Astrocyte of the cerebellum (primary cell): ENCODE results near the gene MRPL51.
A peak's percentile ranks its signal among the peaks of the same experiment; 100 is the strongest.
"Not testable (repeated sequence)": the region's sequence is repeated elsewhere in the genome, so short reads cannot be mapped to it uniquely, and the experiment has no call there.

ENCODE experiments used
- DNase-seq: peaks from one replicate; pipeline ENCODE4 v3.0.0-alpha.2; 2011; ENCODE audit warnings: low read depth
- H3K4me3 ChIP-seq: 2 replicates; pipeline ENCODE4 v1.5.1; 2011; ENCODE audit warnings: mild to moderate bottlenecking, low read depth, low read length, moderate library complexity
- CTCF ChIP-seq: IDR thresholded peaks from 2 replicates; pipeline ENCODE4 v1.5.1; 2012; ENCODE audit warnings: low read length, low read depth, moderate library complexity, mild to moderate bottlenecking; ENCODE audit errors: missing control alignments
- in situ Hi-C: cut with HindIII; loops from 2 replicates; pipeline ENCODE4 v1.10.0; 2017; ENCODE audit warnings: low sequenced_read_pairs

MRPL51 gene

DNA sequence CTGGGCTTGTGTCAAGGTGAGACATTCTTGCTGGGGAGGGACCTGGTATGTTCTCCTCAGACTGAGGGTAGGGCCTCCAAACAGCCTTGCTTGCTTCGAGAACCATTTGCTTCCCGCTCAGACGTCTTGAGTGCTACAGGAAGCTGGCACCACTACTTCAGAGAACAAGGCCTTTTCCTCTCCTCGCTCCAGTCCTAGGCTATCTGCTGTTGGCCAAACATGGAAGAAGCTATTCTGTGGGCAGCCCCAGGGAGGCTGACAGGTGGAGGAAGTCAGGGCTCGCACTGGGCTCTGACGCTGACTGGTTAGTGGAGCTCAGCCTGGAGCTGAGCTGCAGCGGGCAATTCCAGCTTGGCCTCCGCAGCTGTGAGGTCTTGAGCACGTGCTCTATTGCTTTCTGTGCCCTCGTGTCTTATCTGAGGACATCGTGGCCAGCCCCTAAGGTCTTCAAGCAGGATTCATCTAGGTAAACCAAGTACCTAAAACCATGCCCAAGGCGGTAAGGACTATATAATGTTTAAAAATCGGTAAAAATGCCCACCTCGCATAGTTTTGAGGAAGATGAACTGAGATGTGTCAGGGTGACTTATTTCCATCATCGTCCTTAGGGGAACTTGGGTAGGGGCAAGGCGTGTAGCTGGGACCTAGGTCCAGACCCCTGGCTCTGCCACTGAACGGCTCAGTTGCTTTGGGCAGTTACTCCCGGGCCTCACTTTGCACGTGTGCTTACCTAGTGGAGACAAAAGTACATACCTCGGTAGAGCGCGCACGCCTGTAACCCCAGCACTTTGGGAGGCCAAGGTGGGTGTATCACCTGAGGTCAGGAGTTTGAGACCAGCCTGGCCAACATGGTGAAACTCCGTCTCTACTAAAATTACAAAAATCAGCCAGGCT lies 45.6 kb upstream of the MRPL51 start:
- in situ Hi-C loops, result no loop called here
- H3K4me3 ChIP-seq, result no peak overlapping the region
- no peak for DNase-seq
- TF ChIP-seq CTCF, result no peak

DNA sequence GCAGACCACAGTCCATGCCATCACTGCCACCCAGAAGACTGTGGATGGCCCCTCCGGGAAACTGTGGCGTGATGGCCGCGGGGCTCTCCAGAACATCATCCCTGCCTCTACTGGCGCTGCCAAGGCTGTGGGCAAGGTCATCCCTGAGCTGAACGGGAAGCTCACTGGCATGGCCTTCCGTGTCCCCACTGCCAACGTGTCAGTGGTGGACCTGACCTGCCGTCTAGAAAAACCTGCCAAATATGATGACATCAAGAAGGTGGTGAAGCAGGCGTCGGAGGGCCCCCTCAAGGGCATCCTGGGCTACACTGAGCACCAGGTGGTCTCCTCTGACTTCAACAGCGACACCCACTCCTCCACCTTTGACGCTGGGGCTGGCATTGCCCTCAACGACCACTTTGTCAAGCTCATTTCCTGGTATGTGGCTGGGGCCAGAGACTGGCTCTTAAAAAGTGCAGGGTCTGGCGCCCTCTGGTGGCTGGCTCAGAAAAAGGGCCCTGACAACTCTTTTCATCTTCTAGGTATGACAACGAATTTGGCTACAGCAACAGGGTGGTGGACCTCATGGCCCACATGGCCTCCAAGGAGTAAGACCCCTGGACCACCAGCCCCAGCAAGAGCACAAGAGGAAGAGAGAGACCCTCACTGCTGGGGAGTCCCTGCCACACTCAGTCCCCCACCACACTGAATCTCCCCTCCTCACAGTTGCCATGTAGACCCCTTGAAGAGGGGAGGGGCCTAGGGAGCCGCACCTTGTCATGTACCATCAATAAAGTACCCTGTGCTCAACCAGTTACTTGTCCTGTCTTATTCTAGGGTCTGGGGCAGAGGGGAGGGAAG lies 44.7 kb upstream of the MRPL51 start:
- peak; percentile 72 for TF ChIP-seq CTCF
- H3K4me3 ChIP-seq, in situ Hi-C loops: not testable (repeated sequence)
- peak; percentile 78 for DNase-seq

- in situ Hi-C loops, result no loop called here
- no peak overlapping the region for H3K4me3 ChIP-seq
- no peak for DNase-seq
These were observed 44.0 kb upstream of the MRPL51 start for GRCh38 chr12:6536894-6537579.

DNA sequence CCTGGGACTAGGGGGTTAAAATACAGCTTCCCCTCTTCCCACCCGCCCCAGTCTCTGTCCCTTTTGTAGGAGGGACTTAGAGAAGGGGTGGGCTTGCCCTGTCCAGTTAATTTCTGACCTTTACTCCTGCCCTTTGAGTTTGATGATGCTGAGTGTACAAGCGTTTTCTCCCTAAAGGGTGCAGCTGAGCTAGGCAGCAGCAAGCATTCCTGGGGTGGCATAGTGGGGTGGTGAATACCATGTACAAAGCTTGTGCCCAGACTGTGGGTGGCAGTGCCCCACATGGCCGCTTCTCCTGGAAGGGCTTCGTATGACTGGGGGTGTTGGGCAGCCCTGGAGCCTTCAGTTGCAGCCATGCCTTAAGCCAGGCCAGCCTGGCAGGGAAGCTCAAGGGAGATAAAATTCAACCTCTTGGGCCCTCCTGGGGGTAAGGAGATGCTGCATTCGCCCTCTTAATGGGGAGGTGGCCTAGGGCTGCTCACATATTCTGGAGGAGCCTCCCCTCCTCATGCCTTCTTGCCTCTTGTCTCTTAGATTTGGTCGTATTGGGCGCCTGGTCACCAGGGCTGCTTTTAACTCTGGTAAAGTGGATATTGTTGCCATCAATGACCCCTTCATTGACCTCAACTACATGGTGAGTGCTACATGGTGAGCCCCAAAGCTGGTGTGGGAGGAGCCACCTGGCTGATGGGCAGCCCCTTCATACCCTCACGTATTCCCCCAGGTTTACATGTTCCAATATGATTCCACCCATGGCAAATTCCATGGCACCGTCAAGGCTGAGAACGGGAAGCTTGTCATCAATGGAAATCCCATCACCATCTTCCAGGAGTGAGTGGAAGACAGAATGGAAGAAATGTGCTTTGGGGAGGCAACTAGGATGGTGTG lies 43.1 kb upstream of the MRPL51 start:
- peak overlapping the region; percentile 100 for H3K4me3 ChIP-seq
- TF ChIP-seq CTCF, result no peak
- in situ Hi-C loops, result no loop called here
- no peak for DNase-seq

More at GRCh38 chr12:6536894-6537579, 44.0 kb upstream of the MRPL51 start:
- TF ChIP-seq CTCF, result no peak

GRCh38 chr12:6535697-6535946 lies 42.6 kb upstream of the MRPL51 start:
- DNase-seq, result no peak
- no peak for TF ChIP-seq CTCF
- in situ Hi-C loops, result no loop called here
- H3K4me3 ChIP-seq, result peak overlapping the region; percentile 100
